Measurements from ENCODE around the gene ANKFN1.

The ANKFN1 gene

DNA sequence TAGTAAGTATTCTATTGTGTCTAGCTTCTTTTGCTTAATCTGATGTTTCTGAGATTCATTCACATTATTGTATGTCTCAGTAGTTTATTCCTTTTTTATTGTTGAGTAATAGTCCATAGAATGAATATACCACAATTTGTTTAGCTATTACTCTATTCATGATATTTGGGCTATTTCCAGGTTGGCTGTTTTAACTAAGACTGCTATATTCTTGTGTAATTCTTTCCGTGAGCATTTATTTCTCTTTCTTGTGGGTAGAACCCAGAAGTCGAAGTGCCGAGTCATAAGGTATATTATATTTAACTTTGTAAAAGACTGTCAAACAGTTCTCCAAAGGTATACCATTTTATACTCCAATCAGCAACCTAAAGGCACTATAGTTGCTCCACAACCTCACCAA is 160.8 kb downstream of the ANKFN1 start:
- Histone ChIP-seq H3K9me3 (ENCODE audit: insufficient read depth, low read depth, low read length) (no peaks in the 10 kb centered on the region), H3K36me3 (ENCODE audit: insufficient read depth, low read length) (no peaks in the 10 kb centered on the region), H3K4me2 (ENCODE audit: low read depth, low read length, poor library complexity, severe bottlenecking) (no peak overlapping the region), H3K4me1 (ENCODE audit: insufficient read depth, low read length, poor library complexity, severe bottlenecking) (peaks cover 61% of the 10 kb centered on the region), H4K20me1 (ENCODE audit: insufficient read depth, low read length, poor library complexity, severe bottlenecking) (no peaks in the 10 kb centered on the region), H3K79me2 (ENCODE audit: insufficient read depth, low read length) (no peaks in the 10 kb centered on the region), H3K9me2 (replicated peaks; ENCODE audit: low read depth, low read length) (no peaks in the 10 kb centered on the region), H3K9ac (ENCODE audit: low read depth, low read length, poor library complexity, severe bottlenecking) (no peak overlapping the region), H3K27me3 (ENCODE audit: insufficient read depth, low read length, poor library complexity, severe bottlenecking) (no peaks in the 10 kb centered on the region), H3K4me3 (ENCODE audit: low read length, poor library complexity, severe bottlenecking) (no peak overlapping the region), H2AFZ (ENCODE audit: low read length) (no peak overlapping the region), H3F3A (ENCODE audit: low read depth) (no peaks in the 10 kb centered on the region)
- TF ChIP-seq, protein P1, sequence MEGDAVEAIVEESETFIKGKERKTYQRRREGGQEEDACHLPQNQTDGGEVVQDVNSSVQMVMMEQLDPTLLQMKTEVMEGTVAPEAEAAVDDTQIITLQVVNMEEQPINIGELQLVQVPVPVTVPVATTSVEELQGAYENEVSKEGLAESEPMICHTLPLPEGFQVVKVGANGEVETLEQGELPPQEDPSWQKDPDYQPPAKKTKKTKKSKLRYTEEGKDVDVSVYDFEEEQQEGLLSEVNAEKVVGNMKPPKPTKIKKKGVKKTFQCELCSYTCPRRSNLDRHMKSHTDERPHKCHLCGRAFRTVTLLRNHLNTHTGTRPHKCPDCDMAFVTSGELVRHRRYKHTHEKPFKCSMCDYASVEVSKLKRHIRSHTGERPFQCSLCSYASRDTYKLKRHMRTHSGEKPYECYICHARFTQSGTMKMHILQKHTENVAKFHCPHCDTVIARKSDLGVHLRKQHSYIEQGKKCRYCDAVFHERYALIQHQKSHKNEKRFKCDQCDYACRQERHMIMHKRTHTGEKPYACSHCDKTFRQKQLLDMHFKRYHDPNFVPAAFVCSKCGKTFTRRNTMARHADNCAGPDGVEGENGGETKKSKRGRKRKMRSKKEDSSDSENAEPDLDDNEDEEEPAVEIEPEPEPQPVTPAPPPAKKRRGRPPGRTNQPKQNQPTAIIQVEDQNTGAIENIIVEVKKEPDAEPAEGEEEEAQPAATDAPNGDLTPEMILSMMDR (conservative IDR thresholded peaks at IDR 0.05; ENCODE audit: low read length) = no peak
- no peak for TF ChIP-seq EZH2phosphoT487 (IDR thresholded peaks at IDR 0.05; ENCODE audit: borderline replicate concordance)

DNA sequence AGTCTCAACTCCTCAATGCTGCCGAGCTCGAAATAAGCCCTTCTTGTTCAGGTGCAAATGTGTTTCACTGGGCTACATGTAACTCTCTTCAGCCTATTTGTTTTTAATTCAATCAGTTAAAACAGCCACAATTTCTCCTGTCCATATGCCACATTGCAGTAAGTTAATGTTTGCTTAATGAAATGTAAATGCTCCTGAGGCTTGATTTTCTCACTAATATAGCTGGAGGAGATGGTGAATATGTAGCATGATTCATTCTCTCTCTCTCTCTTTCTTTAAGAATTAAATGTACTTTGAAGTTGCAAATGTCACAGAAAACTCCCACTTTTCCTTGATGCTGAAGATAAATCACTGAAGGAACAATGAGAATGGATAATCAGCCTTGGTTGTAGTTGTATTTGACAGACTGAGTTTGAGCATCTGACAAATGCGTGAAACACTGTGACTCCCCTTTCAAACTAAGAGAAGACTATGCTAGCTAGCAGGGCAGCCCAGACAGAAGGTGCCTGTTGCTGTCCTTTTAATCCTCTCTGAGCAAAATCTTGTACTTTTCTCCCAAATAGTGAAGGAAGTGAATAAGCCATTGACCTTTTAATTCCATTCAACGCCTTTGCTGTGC is 161.8 kb downstream of the ANKFN1 start:
- no peaks in the 10 kb centered on the region for H3K36me3 ChIP-seq (ENCODE audit: insufficient read depth, low read length)
- H3K9me3 ChIP-seq (ENCODE audit: insufficient read depth, low read depth, low read length) = no peaks in the 10 kb centered on the region
- H3K9ac ChIP-seq (ENCODE audit: low read depth, low read length, poor library complexity, severe bottlenecking) = no peak overlapping the region
- no peaks in the 10 kb centered on the region for H4K20me1 ChIP-seq (ENCODE audit: insufficient read depth, low read length, poor library complexity, severe bottlenecking)
- peaks cover 65% of the 10 kb centered on the region for H3K4me1 ChIP-seq (ENCODE audit: insufficient read depth, low read length, poor library complexity, severe bottlenecking)
- H3K4me3 ChIP-seq (ENCODE audit: low read length, poor library complexity, severe bottlenecking) = no peak overlapping the region
- H3K79me2 ChIP-seq (ENCODE audit: insufficient read depth, low read length) = no peaks in the 10 kb centered on the region
- no peak for TF ChIP-seq EZH2phosphoT487 (IDR thresholded peaks at IDR 0.05; ENCODE audit: borderline replicate concordance)
- TF ChIP-seq, protein P1 (conservative IDR thresholded peaks at IDR 0.05; ENCODE audit: low read length) = no peak
- no peaks in the 10 kb centered on the region for H3F3A ChIP-seq (ENCODE audit: low read depth)
- H3K27me3 ChIP-seq (ENCODE audit: insufficient read depth, low read length, poor library complexity, severe bottlenecking) = no peaks in the 10 kb centered on the region
- H3K4me2 ChIP-seq (ENCODE audit: low read depth, low read length, poor library complexity, severe bottlenecking) = no peak overlapping the region
- H2AFZ ChIP-seq (ENCODE audit: low read length) = peak overlapping the region; percentile 42; the same call in 1 of the 2 replicates
- H3K9me2 ChIP-seq (replicated peaks; ENCODE audit: low read depth, low read length) = no peaks in the 10 kb centered on the region

DNA sequence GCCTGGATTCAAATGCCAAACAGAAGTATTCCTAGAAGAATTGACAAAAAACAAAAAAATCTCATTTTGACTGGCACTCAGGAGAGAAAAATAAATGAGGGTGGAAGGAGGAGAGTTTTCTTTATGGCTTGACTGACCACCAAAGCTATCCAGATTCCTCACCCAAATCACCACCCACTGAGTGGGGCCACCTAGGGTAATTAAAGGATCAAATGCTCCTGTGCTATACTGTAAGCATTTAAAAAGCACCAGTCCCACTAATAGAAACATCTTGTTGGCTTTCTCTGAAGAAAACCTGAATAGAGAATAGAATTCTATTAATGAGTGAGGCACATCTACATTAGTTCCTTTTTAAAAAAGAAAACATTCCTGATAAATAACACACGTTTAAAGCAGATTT is 163.3 kb downstream of the ANKFN1 start:
- H3K9me2 ChIP-seq (replicated peaks; ENCODE audit: low read depth, low read length) = no peaks in the 10 kb centered on the region
- no peak for TF ChIP-seq EZH2phosphoT487 (IDR thresholded peaks at IDR 0.05; ENCODE audit: borderline replicate concordance)
- TF ChIP-seq, protein P1 (conservative IDR thresholded peaks at IDR 0.05; ENCODE audit: low read length) = no peak
- no peak overlapping the region for H2AFZ ChIP-seq (ENCODE audit: low read length)
- no peak overlapping the region for H3K4me2 ChIP-seq (ENCODE audit: low read depth, low read length, poor library complexity, severe bottlenecking)
- no peak overlapping the region for H3K9ac ChIP-seq (ENCODE audit: low read depth, low read length, poor library complexity, severe bottlenecking)
- H3K27me3 ChIP-seq (ENCODE audit: insufficient read depth, low read length, poor library complexity, severe bottlenecking) = no peaks in the 10 kb centered on the region
- H3K4me1 ChIP-seq (ENCODE audit: insufficient read depth, low read length, poor library complexity, severe bottlenecking) = peaks cover 62% of the 10 kb centered on the region
- no peaks in the 10 kb centered on the region for H3K79me2 ChIP-seq (ENCODE audit: insufficient read depth, low read length)
- no peaks in the 10 kb centered on the region for H3K36me3 ChIP-seq (ENCODE audit: insufficient read depth, low read length)
- H3K9me3 ChIP-seq (ENCODE audit: insufficient read depth, low read depth, low read length) = no peaks in the 10 kb centered on the region
- no peak overlapping the region for H3K4me3 ChIP-seq (ENCODE audit: low read length, poor library complexity, severe bottlenecking)
- H4K20me1 ChIP-seq (ENCODE audit: insufficient read depth, low read length, poor library complexity, severe bottlenecking) = no peaks in the 10 kb centered on the region
- no peaks in the 10 kb centered on the region for H3F3A ChIP-seq (ENCODE audit: low read depth)

All from Loucy (cell line).